Measurements from ENCODE around the gene RTL10. TPM values are rescaled to one million over a fixed set of nuclear protein-coding genes. Genes with fewer than 3 reads are reported as not detected.

RTL10 gene
- total RNA-seq, 1 donor from 2014 or later = 21.4 TPM

DNA sequence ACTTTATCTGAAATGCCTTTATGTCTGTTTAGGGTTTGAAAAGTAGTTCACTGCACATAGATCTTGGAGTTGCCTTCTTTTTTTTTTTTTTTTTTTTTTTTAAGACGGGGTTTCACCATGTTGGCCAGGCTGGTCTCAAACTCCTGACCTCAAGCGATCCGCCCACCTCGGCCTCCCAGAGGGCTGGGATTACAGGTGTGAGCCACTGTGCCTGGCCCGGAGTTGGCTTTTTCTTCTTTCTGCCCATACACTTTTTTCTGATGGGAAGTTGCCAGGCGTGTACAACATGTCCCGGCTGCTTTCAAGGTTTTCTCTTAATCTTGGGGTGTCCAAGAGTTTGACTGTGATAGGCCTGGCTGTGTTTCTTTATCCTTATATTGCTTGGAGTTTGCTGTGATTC, 12.9 kb upstream of the RTL10 start:
- no peak for TF ChIP-seq POLR2A (IDR thresholded peaks at IDR 0.05)
- TF ChIP-seq, protein P1, sequence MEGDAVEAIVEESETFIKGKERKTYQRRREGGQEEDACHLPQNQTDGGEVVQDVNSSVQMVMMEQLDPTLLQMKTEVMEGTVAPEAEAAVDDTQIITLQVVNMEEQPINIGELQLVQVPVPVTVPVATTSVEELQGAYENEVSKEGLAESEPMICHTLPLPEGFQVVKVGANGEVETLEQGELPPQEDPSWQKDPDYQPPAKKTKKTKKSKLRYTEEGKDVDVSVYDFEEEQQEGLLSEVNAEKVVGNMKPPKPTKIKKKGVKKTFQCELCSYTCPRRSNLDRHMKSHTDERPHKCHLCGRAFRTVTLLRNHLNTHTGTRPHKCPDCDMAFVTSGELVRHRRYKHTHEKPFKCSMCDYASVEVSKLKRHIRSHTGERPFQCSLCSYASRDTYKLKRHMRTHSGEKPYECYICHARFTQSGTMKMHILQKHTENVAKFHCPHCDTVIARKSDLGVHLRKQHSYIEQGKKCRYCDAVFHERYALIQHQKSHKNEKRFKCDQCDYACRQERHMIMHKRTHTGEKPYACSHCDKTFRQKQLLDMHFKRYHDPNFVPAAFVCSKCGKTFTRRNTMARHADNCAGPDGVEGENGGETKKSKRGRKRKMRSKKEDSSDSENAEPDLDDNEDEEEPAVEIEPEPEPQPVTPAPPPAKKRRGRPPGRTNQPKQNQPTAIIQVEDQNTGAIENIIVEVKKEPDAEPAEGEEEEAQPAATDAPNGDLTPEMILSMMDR (IDR thresholded peaks at IDR 0.05) = no peak
- DNase-seq (ENCODE audit: extremely low spot score in 2 of 2) = no peak
- H3K9me3 ChIP-seq = no peaks in the 10 kb centered on the region
- no peak overlapping the region for H3K27ac ChIP-seq
- H3K4me1 ChIP-seq = no peaks in the 10 kb centered on the region
- no peaks in the 10 kb centered on the region for H3K27me3 ChIP-seq
- intact Hi-C loops (cut with DNase I) = no loop called here
- H3K4me3 ChIP-seq = no peak overlapping the region
- H3K36me3 ChIP-seq = no peaks in the 10 kb centered on the region

DNA sequence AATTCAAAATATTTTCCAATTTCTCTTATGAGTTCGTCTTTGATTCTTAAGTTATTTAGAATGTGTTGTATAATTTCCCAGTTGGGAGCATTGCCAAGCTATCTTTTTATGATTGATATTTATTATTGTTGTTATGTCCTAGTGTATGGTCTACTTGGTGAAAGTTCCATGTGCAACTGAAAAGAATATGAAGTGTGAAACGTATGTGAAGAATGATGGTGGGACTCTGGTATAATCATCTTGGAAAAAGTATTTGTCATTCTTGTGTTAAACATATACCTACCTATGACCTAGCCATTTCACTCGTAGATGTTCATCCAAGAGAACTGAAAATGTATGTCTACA, 12.0 kb upstream of the RTL10 start:
- no peak overlapping the region for H3K4me3 ChIP-seq
- H3K9me3 ChIP-seq = no peaks in the 10 kb centered on the region
- no peaks in the 10 kb centered on the region for H3K4me1 ChIP-seq
- TF ChIP-seq, protein P1 (IDR thresholded peaks at IDR 0.05) = no peak
- no peak for TF ChIP-seq POLR2A (IDR thresholded peaks at IDR 0.05)
- no peak for TF ChIP-seq POLR2AphosphoS5 (IDR thresholded peaks at IDR 0.05; ENCODE audit: insufficient read depth in 1 of 2, low read depth in 1 of 2)
- intact Hi-C loops (cut with DNase I) = no loop called here
- no peaks in the 10 kb centered on the region for H3K36me3 ChIP-seq
- H3K27me3 ChIP-seq = no peaks in the 10 kb centered on the region
- no peak overlapping the region for H3K27ac ChIP-seq
- DNase-seq (ENCODE audit: extremely low spot score in 2 of 2) = no peak

DNA sequence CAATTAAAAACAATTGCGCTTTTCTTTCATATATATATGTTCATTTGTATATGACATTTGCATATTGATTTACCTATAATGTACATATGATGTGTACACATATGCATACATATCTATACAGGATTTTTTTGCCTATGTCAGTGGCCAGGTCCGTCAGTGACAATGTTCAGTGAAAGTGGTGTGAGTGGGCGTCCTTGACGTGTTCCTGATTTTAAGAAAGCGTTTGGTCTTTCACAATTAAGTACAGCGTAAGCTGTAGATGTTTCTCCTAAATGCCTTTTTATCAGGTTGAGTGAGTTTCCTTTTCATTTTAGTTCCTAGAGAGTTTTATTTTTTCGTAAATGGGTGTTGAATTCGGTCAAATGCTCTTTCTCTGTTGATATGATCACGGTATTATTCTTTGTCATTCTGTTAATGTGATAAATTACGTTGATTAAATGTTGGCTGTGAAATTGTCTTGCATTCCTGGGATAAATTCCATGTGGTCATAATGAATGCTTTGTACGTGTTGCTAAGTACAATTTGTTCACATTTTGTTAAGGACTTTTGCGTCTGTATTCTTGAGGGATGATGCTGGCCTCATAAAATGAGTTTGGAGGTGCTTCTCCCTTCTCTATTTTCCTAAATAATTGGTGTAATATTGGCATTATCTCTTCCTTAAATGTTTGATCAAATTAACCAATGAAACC, 10.6 kb upstream of the RTL10 start:
- intact Hi-C loops (cut with DNase I) = no loop called here

DNA sequence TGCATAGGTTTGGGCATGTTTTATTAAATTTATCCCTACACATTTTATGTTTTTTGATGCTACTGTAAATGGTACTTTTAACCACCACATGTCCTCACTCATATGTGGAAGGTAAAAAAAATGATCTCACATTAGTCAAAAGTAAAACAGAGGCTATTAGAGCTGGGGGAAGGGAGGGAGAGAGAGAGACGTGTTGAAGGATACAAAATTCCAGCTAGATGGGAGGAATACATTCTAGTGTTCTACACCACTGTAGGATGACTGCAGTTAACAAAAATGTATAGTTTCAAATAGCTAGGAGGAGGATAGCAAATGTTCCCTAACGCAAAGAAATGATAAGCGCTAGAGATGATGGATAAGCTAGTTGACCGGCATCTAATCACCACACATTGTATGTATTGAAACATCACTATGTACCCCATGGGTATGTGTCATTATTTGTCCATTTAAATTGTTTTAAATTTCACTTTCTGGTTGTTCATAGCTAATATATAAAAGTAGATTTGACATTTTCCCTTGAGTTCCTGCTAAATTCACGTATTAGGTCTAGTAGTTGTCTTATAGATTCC, 9.9 kb upstream of the RTL10 start:
- Histone ChIP-seq H3K4me1 (no peaks in the 10 kb centered on the region), H3K27ac (no peak overlapping the region), H3K9me3 (no peaks in the 10 kb centered on the region), H3K4me3 (no peak overlapping the region), H3K36me3 (no peaks in the 10 kb centered on the region), H3K27me3 (no peaks in the 10 kb centered on the region)
- intact Hi-C loops (cut with DNase I) = no loop called here
- no peak for TF ChIP-seq POLR2A (IDR thresholded peaks at IDR 0.05)
- no peak for TF ChIP-seq POLR2AphosphoS5 (IDR thresholded peaks at IDR 0.05; ENCODE audit: insufficient read depth in 1 of 2, low read depth in 1 of 2)
- TF ChIP-seq, protein P1 (IDR thresholded peaks at IDR 0.05) = no peak
- no peak for DNase-seq (ENCODE audit: extremely low spot score in 2 of 2)

More for the DNA sequence above, 10.6 kb upstream of the RTL10 start:
- Histone ChIP-seq H3K9me3 (no peaks in the 10 kb centered on the region), H3K36me3 (no peaks in the 10 kb centered on the region), H3K27ac (no peak overlapping the region), H3K4me3 (no peak overlapping the region), H3K27me3 (no peaks in the 10 kb centered on the region), H3K4me1 (no peaks in the 10 kb centered on the region)
- no peak for DNase-seq (ENCODE audit: extremely low spot score in 2 of 2)
- TF ChIP-seq, protein P1 (IDR thresholded peaks at IDR 0.05) = no peak
- no peak for TF ChIP-seq POLR2AphosphoS5 (IDR thresholded peaks at IDR 0.05; ENCODE audit: insufficient read depth in 1 of 2, low read depth in 1 of 2)
- TF ChIP-seq POLR2A (IDR thresholded peaks at IDR 0.05) = no peak

DNA sequence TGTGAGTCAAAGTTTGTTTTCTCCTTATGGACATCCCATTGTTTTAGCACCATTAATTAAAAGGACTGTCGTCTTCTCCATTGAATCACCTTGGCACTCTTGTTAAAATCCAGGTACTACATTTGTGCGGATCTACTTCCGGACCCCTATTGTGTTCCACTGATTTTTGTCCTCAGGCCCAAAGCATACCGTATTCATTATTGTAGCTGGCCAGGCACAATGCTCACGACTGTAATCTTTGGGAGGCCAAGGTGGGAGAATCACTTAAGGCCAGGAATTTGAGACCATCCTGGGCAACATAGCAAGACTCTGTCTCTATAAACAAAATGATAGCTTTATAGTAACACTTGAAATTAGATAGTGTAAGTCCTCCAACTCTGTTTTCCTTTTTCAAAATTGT, 8.9 kb upstream of the RTL10 start:
- intact Hi-C loops (cut with DNase I) = no loop called here
- Histone ChIP-seq H3K4me1 (no peaks in the 10 kb centered on the region), H3K4me3 (no peak overlapping the region), H3K27me3 (no peaks in the 10 kb centered on the region), H3K9me3 (no peaks in the 10 kb centered on the region), H3K27ac (no peak overlapping the region), H3K36me3 (no peaks in the 10 kb centered on the region)
- TF ChIP-seq POLR2A (IDR thresholded peaks at IDR 0.05) (no peak), POLR2AphosphoS5 (IDR thresholded peaks at IDR 0.05; ENCODE audit: insufficient read depth in 1 of 2, low read depth in 1 of 2) (no peak)
- TF ChIP-seq, protein P1 (IDR thresholded peaks at IDR 0.05) = no peak
- DNase-seq (ENCODE audit: extremely low spot score in 2 of 2) = no peak
